Testis (tissue), 2 donors: ENCODE results near the gene SNX13.

Experiments used
- CTCF ChIP-seq, 3 experiments: fragments of 450-650 bp in 2 of 3; fragments of 200-600 bp in 1 of 3; sonication (generic) in 1 of 3; IDR thresholded peaks; one replicate each; pipeline ENCODE4 v1.5.1; 2016 to 2019; ENCODE audit warnings: antibody characterized with exemption in 3 of 3, mild to moderate bottlenecking in 2 of 3, moderate library complexity in 1 of 3
- POLR2A ChIP-seq: fragments of 450-650 bp; IDR thresholded peaks from one replicate; pipeline ENCODE4 v1.6.1; 2017; ENCODE audit warnings: antibody characterized with exemption, mild to moderate bottlenecking, moderate library complexity

- TF ChIP-seq CTCF (IDR thresholded peaks at IDR 0.05) (no peak), POLR2A (no peak)
These were observed 42.2 kb downstream of the SNX13 start for GRCh38 chr7:17898111-17898510.
